Measurements from ENCODE around the gene CARD8.
"Not testable (repeated sequence)": the region's sequence is repeated elsewhere in the genome, so short reads cannot be mapped to it uniquely, and the experiment has no call there.

The CARD8 gene

GRCh38 chr19:48296963-48297734 is 41.4 kb upstream of the CARD8 start:
- TF ChIP-seq CTCF (IDR thresholded peaks at IDR 0.05; ENCODE audit: insufficient read depth, low read depth, low read length, missing control alignments), result no peak
- H3K4me3 ChIP-seq (ENCODE audit: low read depth, low read length), result no peak overlapping the region

GRCh38 chr19:48295458-48295857 is 39.7 kb upstream of the CARD8 start:
- DNase-seq (ENCODE audit: low read depth), result no peak
- no peak for TF ChIP-seq CTCF (IDR thresholded peaks at IDR 0.05; ENCODE audit: insufficient read depth, low read depth, low read length, missing control alignments)
- H3K4me3 ChIP-seq (ENCODE audit: low read depth, low read length), result no peak overlapping the region

More at GRCh38 chr19:48296963-48297734, 41.4 kb upstream of the CARD8 start:
- DNase-seq (ENCODE audit: low read depth), result no peak

DNA sequence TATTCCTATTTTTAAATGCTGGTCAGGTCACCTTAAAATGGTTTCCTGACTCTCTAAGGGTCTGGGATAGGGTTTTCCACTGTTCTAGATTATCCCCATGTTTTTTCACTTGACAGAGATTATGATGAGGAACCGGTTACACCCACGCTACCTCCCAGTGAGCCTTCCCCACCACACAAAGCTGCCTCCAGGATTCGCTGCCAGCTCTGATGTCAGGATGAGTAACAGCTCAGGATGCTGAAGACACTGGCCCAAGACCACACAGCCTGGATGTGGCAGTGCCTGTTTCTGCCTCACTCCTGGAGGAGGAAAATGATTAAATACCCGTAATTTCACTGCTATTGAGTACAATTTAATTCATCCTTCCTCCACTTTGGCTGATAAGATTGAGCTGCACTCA is 37.1 kb upstream of the CARD8 start:
- TF ChIP-seq CTCF (IDR thresholded peaks at IDR 0.05; ENCODE audit: insufficient read depth, low read depth, low read length, missing control alignments), result no peak
- DNase-seq (ENCODE audit: low read depth), result no peak
- H3K4me3 ChIP-seq (ENCODE audit: low read depth, low read length), result no peak overlapping the region

- not testable (repeated sequence) for DNase-seq (ENCODE audit: low read depth); H3K4me3 ChIP-seq (ENCODE audit: low read depth, low read length)
These were observed 35.7 kb upstream of the CARD8 start for GRCh38 chr19:48291489-48291815.

GRCh38 chr19:48290771-48291488 is 35.2 kb upstream of the CARD8 start:
- TF ChIP-seq CTCF (IDR thresholded peaks at IDR 0.05; ENCODE audit: insufficient read depth, low read depth, low read length, missing control alignments), result peak; percentile 98
- H3K4me3 ChIP-seq (ENCODE audit: low read depth, low read length), result peak overlapping the region; percentile 46
- peak; percentile 58 for DNase-seq (ENCODE audit: low read depth)

DNA sequence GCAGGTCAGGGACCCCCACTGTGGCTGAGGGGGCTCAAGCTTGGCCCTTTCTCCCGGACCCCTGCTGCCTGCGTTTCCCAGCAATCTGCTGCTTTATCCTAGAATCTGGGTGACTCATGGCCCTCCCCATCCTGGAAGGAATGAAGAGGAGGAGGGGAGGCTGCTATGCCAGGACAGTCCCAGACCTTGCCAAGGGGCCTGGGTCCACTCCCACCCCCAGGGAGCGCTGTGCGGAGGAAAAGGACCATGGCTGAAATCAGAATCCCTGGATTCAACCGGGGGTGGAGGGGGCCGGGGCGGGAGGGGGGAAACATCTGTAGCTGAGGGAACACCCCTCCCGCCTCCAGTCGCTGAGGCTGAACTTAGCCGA is 34.7 kb upstream of the CARD8 start:
- no peak for DNase-seq (ENCODE audit: low read depth)
- H3K4me3 ChIP-seq (ENCODE audit: low read depth, low read length), result no peak overlapping the region
- no peak for TF ChIP-seq CTCF (IDR thresholded peaks at IDR 0.05; ENCODE audit: insufficient read depth, low read depth, low read length, missing control alignments)

DNA sequence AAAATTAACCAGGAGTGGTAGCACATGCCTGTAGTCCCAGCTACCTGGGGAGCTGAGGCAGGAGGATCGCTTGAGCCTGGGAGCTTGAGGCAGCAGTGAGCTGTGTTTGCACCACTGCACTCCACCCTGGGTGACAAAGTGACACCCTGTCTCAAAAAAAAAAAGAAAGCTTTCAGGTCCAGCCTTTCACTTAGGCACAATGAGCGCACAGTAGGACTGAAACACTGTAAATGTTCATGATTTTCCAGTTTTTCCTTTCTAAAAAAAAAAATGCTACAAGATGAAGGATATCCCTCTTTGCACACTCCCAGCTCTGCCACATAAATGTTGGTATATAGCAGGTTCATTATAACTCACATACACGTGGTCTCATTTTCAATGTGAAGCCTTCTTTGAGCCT is 32.0 kb upstream of the CARD8 start:
- TF ChIP-seq CTCF (IDR thresholded peaks at IDR 0.05; ENCODE audit: insufficient read depth, low read depth, low read length, missing control alignments), result no peak

More for the DNA sequence above, 32.0 kb upstream of the CARD8 start:
- DNase-seq (ENCODE audit: low read depth), result no peak
- no peak overlapping the region for H3K4me3 ChIP-seq (ENCODE audit: low read depth, low read length)
